H1 (cell line): ENCODE results near the gene TRAF1. TPM values are rescaled to one million over a fixed set of nuclear protein-coding genes. Genes with fewer than 3 reads are reported as not detected.

ENCODE experiments used
- CTCF ChIA-PET: fragments of 300-600 bp; sonication (Branson Sonifier 250); formaldehyde crosslinking; loops from one replicate; lab custom pipeline; 2021; ENCODE audit not compliant: partially characterized antibody; lab: Charles Lee
- POLR2A ChIA-PET: fragments of 300-600 bp; sonication (Branson Sonifier 250); formaldehyde crosslinking; loops from one replicate; lab custom pipeline; 2021; ENCODE audit warnings: inconsistent platforms; ENCODE audit not compliant: partially characterized antibody; lab: Charles Lee
- DNase-seq, 2 experiments: peaks; one replicate each; pipeline versions ENCODE4 v3.0.0 to v3.0.0-alpha.2; 2010 to 2022; ENCODE audit warnings: low spot score in 2 of 2, low read depth in 1 of 2, mixed read lengths in 1 of 2
- FAIRE-seq: peaks from 2 replicates; lab custom pipeline; 2011; peaks lifted over from hg19 to GRCh38; lab: Jason Lieb, UNC
- H2AFZ ChIP-seq: 2 replicates; pipeline ENCODE4 v1.8.1; 2012; ENCODE audit warnings: low read length, inconsistent platforms
- H2AK5ac ChIP-seq: 2 replicates; pipeline ENCODE4 v1.6.1; 2013; ENCODE audit warnings: low read depth, low read length
- H2BK120ac ChIP-seq: replicated peaks from 2 replicates; pipeline ENCODE3; 2013; ENCODE audit warnings: low read depth, low read length, inconsistent platforms
- H2BK12ac ChIP-seq: 2 replicates; pipeline ENCODE4 v1.6.1; 2013; ENCODE audit warnings: low read depth, low read length
- H2BK15ac ChIP-seq: 2 replicates; pipeline ENCODE4 v1.6.1; 2013; ENCODE audit warnings: low read length
- H2BK20ac ChIP-seq: 2 replicates; pipeline ENCODE4 v1.6.1; 2013; ENCODE audit warnings: low read length
- H2BK5ac ChIP-seq: 2 replicates; pipeline ENCODE4 v1.6.1; 2013; ENCODE audit warnings: low read depth, low read length
- H3K14ac ChIP-seq: 2 replicates; pipeline ENCODE4 v1.6.1; 2013; ENCODE audit warnings: inconsistent platforms; ENCODE audit not compliant: insufficient read length
- H3K18ac ChIP-seq: 2 replicates; pipeline ENCODE4 v1.6.1; 2013; ENCODE audit warnings: low read length; ENCODE audit errors: extremely low read depth
- H3K23ac ChIP-seq: 2 replicates; pipeline ENCODE4 v1.6.1; 2013; ENCODE audit warnings: inconsistent platforms; ENCODE audit not compliant: insufficient read length
- H3K23me2 ChIP-seq: 2 replicates; pipeline ENCODE4 v1.6.1; 2013; ENCODE audit warnings: low read depth, low read length
- H3K27ac ChIP-seq: 2 replicates; pipeline ENCODE4 v1.6.1; 2011; ENCODE audit warnings: low read depth, low read length, inconsistent platforms
- H3K27me3 ChIP-seq, 4 experiments: replicated peaks in 1 of 4; 1 replicate in 1 of 4; 2 replicates in 3 of 4; pipeline versions ENCODE4 v1.6.1 to v1.8.1; 2011 to 2013; ENCODE audit warnings: low read length in 3 of 4, mild to moderate bottlenecking in 3 of 4, inconsistent platforms in 2 of 4, mixed read lengths in 2 of 4, moderate library complexity in 1 of 4; ENCODE audit not compliant: control insufficient read depth in 3 of 4, insufficient read depth in 3 of 4; ENCODE audit errors: extremely low read depth in 1 of 4
- H3K36me3 ChIP-seq, 4 experiments: 2 replicates each; pipeline versions ENCODE4 v1.6.1 to v1.8.1; 2011 to 2013; ENCODE audit warnings: mild to moderate bottlenecking in 4 of 4, low read length in 3 of 4, moderate library complexity in 2 of 4, control low read depth in 1 of 4, inconsistent platforms in 1 of 4; ENCODE audit not compliant: insufficient read depth in 4 of 4, control insufficient read depth in 2 of 4
- H3K4ac ChIP-seq: replicated peaks from 2 replicates; pipeline ENCODE3; 2013; ENCODE audit warnings: low read length, low read depth, mixed read lengths, inconsistent platforms; ENCODE audit not compliant: insufficient read length
- H3K4me1 ChIP-seq, 4 experiments: replicated peaks in 1 of 4; 1 replicate in 1 of 4; 2 replicates in 3 of 4; pipeline versions ENCODE4 v1.6.1 to v1.8.1; 2011 to 2013; ENCODE audit warnings: low read length in 3 of 4, inconsistent platforms in 2 of 4, mixed read lengths in 1 of 4; ENCODE audit not compliant: insufficient read depth in 4 of 4, control insufficient read depth in 3 of 4
- H3K4me2 ChIP-seq, 2 experiments: 2 replicates each; pipeline versions ENCODE4 v1.6.1 to v1.8.1; 2011 to 2013; ENCODE audit warnings: low read depth in 2 of 2, low read length in 2 of 2, control low read depth in 1 of 2, inconsistent platforms in 1 of 2, mild to moderate bottlenecking in 1 of 2; ENCODE audit not compliant: insufficient read depth in 1 of 2
- H3K4me3 ChIP-seq, 4 experiments: fragments of 200-600, 300-600 bp in 1 of 4; sonication (generic), shearing (Covaris generic), sonication (Bioruptor Twin) in 1 of 4; 2 replicates each; pipeline versions ENCODE4 v1.5.1 to v1.8.1; 2011 to 2016; ENCODE audit warnings: low read length in 4 of 4, low read depth in 3 of 4, control low read depth in 2 of 4, inconsistent platforms in 2 of 4, mild to moderate bottlenecking in 2 of 4, mixed read lengths in 1 of 4, moderate library complexity in 1 of 4; ENCODE audit not compliant: insufficient read depth in 2 of 4; ENCODE audit errors: extremely low read depth in 1 of 4
- H3K56ac ChIP-seq: replicated peaks from 2 replicates; pipeline ENCODE3; 2013; ENCODE audit warnings: low read depth, mild to moderate bottlenecking, mixed read lengths, low read length, inconsistent platforms; ENCODE audit not compliant: insufficient read length
- H3K79me1 ChIP-seq: 2 replicates; pipeline ENCODE4 v1.6.1; 2013; ENCODE audit warnings: low read depth, low read length, control low read depth
- H3K79me2 ChIP-seq, 2 experiments: 2 replicates each; pipeline versions ENCODE4 v1.6.1 to v1.8.1; 2012 to 2013; ENCODE audit warnings: low read length in 2 of 2, mild to moderate bottlenecking in 2 of 2, inconsistent platforms in 1 of 2; ENCODE audit not compliant: insufficient read depth in 2 of 2, control insufficient read depth in 1 of 2
- H3K9ac ChIP-seq, 4 experiments: replicated peaks in 1 of 4; 1 replicate in 1 of 4; 2 replicates in 3 of 4; pipeline versions ENCODE4 v1.6.1 to v1.8.1; 2011 to 2013; ENCODE audit warnings: low read depth in 3 of 4, low read length in 3 of 4, control low read depth in 2 of 4, mild to moderate bottlenecking in 2 of 4, moderate library complexity in 2 of 4, inconsistent platforms in 1 of 4; ENCODE audit errors: extremely low read depth in 1 of 4
- H3K9me3 ChIP-seq, 2 experiments: 2 replicates each; pipeline versions ENCODE4 v1.6.1 to v1.8.1; 2012 to 2013; ENCODE audit warnings: mild to moderate bottlenecking in 2 of 2, moderate library complexity in 2 of 2, control low read depth in 1 of 2, inconsistent platforms in 1 of 2, low read depth in 1 of 2, low read length in 1 of 2, mixed read lengths in 1 of 2; ENCODE audit not compliant: insufficient read depth in 2 of 2
- H4K20me1 ChIP-seq, 2 experiments: replicated peaks in 1 of 2; 2 replicates each; pipeline versions ENCODE3 to v1.8.1; 2011 to 2013; ENCODE audit warnings: inconsistent platforms in 2 of 2, low read length in 2 of 2, mild to moderate bottlenecking in 1 of 2; ENCODE audit not compliant: insufficient read depth in 2 of 2, control insufficient read depth in 1 of 2
- H4K5ac ChIP-seq: 2 replicates; pipeline ENCODE4 v1.6.1; 2013; ENCODE audit warnings: low read length, low read depth, mixed read lengths, inconsistent platforms; ENCODE audit not compliant: insufficient read length
- H4K8ac ChIP-seq: 2 replicates; pipeline ENCODE4 v1.8.0; 2013; ENCODE audit warnings: mild to moderate bottlenecking, moderate library complexity, low read length, inconsistent platforms; ENCODE audit not compliant: insufficient read depth; ENCODE audit errors: extremely low read depth
- H4K91ac ChIP-seq: replicated peaks from 2 replicates; pipeline ENCODE3; 2013; ENCODE audit warnings: low read length, mixed read lengths, inconsistent platforms; ENCODE audit not compliant: insufficient read length
- CEBPB ChIP-seq: IDR thresholded peaks from 2 replicates; pipeline ENCODE4 v1.6.1; 2012; ENCODE audit warnings: low read depth, low read length
- HDAC2 ChIP-seq, 2 experiments: fragments of 300-600 bp in 1 of 2; sonication (generic) in 1 of 2; IDR thresholded peaks; 2 replicates each; pipeline ENCODE4 v1.6.1; 2011 to 2012; ENCODE audit warnings: low read depth in 2 of 2, low read length in 2 of 2, mild to moderate bottlenecking in 2 of 2, moderate library complexity in 2 of 2, borderline replicate concordance in 1 of 2, inconsistent platforms in 1 of 2
- KDM5A ChIP-seq: fragments of 200-600 bp; IDR thresholded peaks from 2 replicates; pipeline ENCODE4 v1.7.1; 2012; ENCODE audit warnings: mild to moderate bottlenecking, low read length, inconsistent platforms, mixed read lengths
- POLR2A ChIP-seq, 2 experiments: IDR thresholded peaks; 1 replicate in 1 of 2; 2 replicates in 1 of 2; pipeline ENCODE4 v1.6.1; 2011; ENCODE audit warnings: low read depth in 2 of 2, low read length in 2 of 2, mild to moderate bottlenecking in 2 of 2; ENCODE audit errors: control extremely low read depth in 1 of 2
- SP2 ChIP-seq: IDR thresholded peaks from 2 replicates; pipeline ENCODE4 v1.6.1; 2012; ENCODE audit warnings: mild to moderate bottlenecking, low read length, inconsistent platforms
- YY1 ChIP-seq: IDR thresholded peaks from 2 replicates; pipeline ENCODE4 v1.6.1; 2011; ENCODE audit warnings: low read depth, mild to moderate bottlenecking, low read length
- WGBS, 2 experiments: shearing (Covaris generic) in 1 of 2; methylation state at CpG; one replicate each; pipeline versions ENCODE4 v1.1.6 to v1.1.7; 2013 to 2015; ENCODE audit warnings: low lambda C conversion rate in 2 of 2, mixed read lengths in 2 of 2, inconsistent platforms in 1 of 2, low coverage in 1 of 2, missing lambda C conversion rate in 1 of 2; ENCODE audit not compliant: insufficient replicate concordance in 2 of 2, insufficient coverage in 1 of 2, insufficient read length in 1 of 2; ENCODE audit errors: extremely low coverage in 1 of 2, missing lambda C conversion rate in 1 of 2; 5-methylcytosine and 5-hydroxymethylcytosine counted together
- polyA plus RNA-seq, 7 experiments: library from polyadenylated mRNA; depleted of rRNA in 3 of 7; stranded (reverse) in 5 of 7; unstranded in 2 of 7; fragments of >200 nt in 5 of 7; fragments of 200-250 nt in 2 of 7; gene quantifications; 1 replicate in 5 of 7; 2 replicates in 1 of 7; 4 replicates in 1 of 7; pipeline versions ENCODE4 v1.2.1 to v1.2.3, GENCODE V29; 2011 to 2013; ENCODE audit warnings: missing spikeins in 2 of 7, mixed read lengths in 2 of 7
- total RNA-seq: library from RNA; stranded (reverse); fragmentation: NEBNext Ultra II Directional; extraction: Animal tissue kit (Norgen Biotek cat#: 25700); gene quantifications from 2 replicates; pipeline ENCODE4 v1.2.1, GENCODE V29; 2021
- TF ChIP-seq, protein P1 (sequence below): IDR thresholded peaks from 2 replicates; pipeline ENCODE4 v1.6.1; 2012; ENCODE audit warnings: inconsistent platforms
- TF ChIP-seq, protein P2 (sequence below), 3 experiments: IDR thresholded peaks; 1 replicate in 2 of 3; 2 replicates in 1 of 3; pipeline versions ENCODE4 v1.5.1 to v1.6.1; 2011; ENCODE audit warnings: low read length in 3 of 3, mild to moderate bottlenecking in 3 of 3, inconsistent platforms in 2 of 3, low read depth in 1 of 3, moderate library complexity in 1 of 3; ENCODE audit not compliant: insufficient read depth in 1 of 3; ENCODE audit errors: control extremely low read depth in 1 of 3

Gene TRAF1
- total and polyA plus RNA-seq, 2 of the 8 experiments (the other 6 are each of a cell fraction or from before 2014, with no cell fraction given): 1.6 to 3.2 TPM

DNA sequence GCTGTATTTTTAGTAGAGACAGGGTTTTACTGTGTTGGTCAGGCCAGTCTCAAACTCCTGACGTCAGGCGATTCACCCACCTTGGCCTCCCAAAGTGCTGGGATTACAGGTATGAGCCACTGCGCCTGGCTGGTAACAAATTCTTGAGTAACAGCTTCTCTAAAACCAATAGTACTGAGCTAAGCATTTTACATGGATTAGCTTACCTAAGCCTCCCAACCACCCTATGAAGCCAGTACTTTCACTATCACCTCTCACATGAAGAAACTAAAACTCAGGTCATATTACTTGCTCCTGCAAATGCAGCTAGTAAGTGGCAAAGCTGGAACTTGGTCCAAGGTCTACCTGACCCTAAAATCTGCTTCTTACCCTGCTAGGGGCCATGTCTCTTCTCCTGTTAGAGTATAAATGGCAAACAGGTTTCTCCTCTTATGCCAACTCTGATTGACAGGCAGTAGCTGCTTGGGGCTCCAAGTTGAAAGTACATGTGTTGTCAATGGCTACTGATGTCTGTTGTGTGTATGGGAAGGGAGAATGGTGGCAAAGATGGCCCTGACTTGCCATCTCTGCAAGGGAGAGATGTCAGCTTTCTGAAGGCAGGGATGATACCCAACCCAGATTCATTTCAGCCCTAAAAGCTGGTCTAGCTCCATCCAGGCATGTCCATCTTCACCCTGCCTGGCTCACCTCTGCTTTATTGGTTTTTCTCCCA is 53.6 kb downstream of the TRAF1 start:
- peaks cover 10% of the 10 kb centered on the region for H3K23me2 ChIP-seq
- peak overlapping the region in 2 of 4 experiments; percentile 16 to 38; a peak in 2 of 7 replicates for H3K9ac ChIP-seq
- ChIA-PET POLR2A (interaction anchor here (0.9 to 2.7 kb wide), 12 partner anchors 10 to 69 kb away, joined by 3 to 12 read pairs (median 6); no protein-coding TSS in a partner anchor), CTCF (interaction anchor here (0.8 to 2.3 kb wide), 13 partner anchors 10 to 143 kb away, joined by 3 to 11 read pairs (median 4); no protein-coding TSS in a partner anchor)
- no peaks in the 10 kb centered on the region for H3K79me1 ChIP-seq
- peak overlapping the region; percentile 93 for H3K18ac ChIP-seq
- 0 out of 2 replicates have a peak overlapping the region, but pooled peaks have one; percentile 54 for H2BK15ac ChIP-seq
- no peak overlapping the region for H2AK5ac ChIP-seq
- WGBS, 2 experiments: 77% methylated on average over 3 of the region's 3 CpGs; no CpG with 5 or more reads in 1 of the 2 experiments
- no peaks in the 10 kb centered on the region for H3K79me2 ChIP-seq
- H3K9me3 ChIP-seq: no peaks in the 10 kb centered on the region
- no peak for DNase-seq
- H2BK20ac ChIP-seq: peak overlapping the region; percentile 97
- peaks cover 0 to 3% (median 0%) of the 10 kb centered on the region in 4 experiments; a peak in 1 of 8 replicates for H3K36me3 ChIP-seq
- H4K91ac ChIP-seq: peak overlapping the region; percentile 71
- peak overlapping the region; percentile 93 for H2BK120ac ChIP-seq
- no peak for FAIRE-seq
- H3K4me1 ChIP-seq: peaks cover 23 to 53% (median 32%) of the 10 kb centered on the region in 4 experiments
- H4K5ac ChIP-seq: peak overlapping the region; percentile 37
- H2BK12ac ChIP-seq: peak overlapping the region; percentile 91; the same call in 1 of the 2 replicates
- no peak overlapping the region for H2AFZ ChIP-seq
- H4K20me1 ChIP-seq: no peaks in the 10 kb centered on the region
- no peak overlapping the region for H4K8ac ChIP-seq
- H3K56ac ChIP-seq: peak overlapping the region; percentile 18
- H3K14ac ChIP-seq: no peak overlapping the region
- no peak overlapping the region for H3K23ac ChIP-seq
- H2BK5ac ChIP-seq: peak overlapping the region; percentile 98
- H3K27ac ChIP-seq: peak overlapping the region; percentile 78
- peaks cover 0 to 4% (median 1%) of the 10 kb centered on the region in 4 experiments; a peak in 3 of 7 replicates for H3K27me3 ChIP-seq
- peak overlapping the region in 2 of 4 experiments; percentile 8 to 39; a peak in 3 of 8 replicates for H3K4me3 ChIP-seq
- H3K4ac ChIP-seq: peak overlapping the region; percentile 36
- peak overlapping the region; percentile 53 to 69 for H3K4me2 ChIP-seq
- TF ChIP-seq CEBPB (no peak), SP2 (no peak), YY1 (peak; percentile 55; the same call in 1 of the 2 replicates), HDAC2 (IDR thresholded peaks at IDR 0.05; ENCODE audit: borderline replicate concordance in 1 of 2, low read depth in 2 of 2, low read length in 2 of 2) (no peak), POLR2A (IDR thresholded peaks at IDR 0.05; ENCODE audit: control extremely low read depth in 1 of 2, low read depth in 2 of 2, low read length in 2 of 2) (peak; percentile 1 to 53; a peak in 1 of 3 replicates), KDM5A (no peak)
- TF ChIP-seq, protein P1, sequence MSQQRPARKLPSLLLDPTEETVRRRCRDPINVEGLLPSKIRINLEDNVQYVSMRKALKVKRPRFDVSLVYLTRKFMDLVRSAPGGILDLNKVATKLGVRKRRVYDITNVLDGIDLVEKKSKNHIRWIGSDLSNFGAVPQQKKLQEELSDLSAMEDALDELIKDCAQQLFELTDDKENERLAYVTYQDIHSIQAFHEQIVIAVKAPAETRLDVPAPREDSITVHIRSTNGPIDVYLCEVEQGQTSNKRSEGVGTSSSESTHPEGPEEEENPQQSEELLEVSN: no peak
- TF ChIP-seq, protein P2, sequence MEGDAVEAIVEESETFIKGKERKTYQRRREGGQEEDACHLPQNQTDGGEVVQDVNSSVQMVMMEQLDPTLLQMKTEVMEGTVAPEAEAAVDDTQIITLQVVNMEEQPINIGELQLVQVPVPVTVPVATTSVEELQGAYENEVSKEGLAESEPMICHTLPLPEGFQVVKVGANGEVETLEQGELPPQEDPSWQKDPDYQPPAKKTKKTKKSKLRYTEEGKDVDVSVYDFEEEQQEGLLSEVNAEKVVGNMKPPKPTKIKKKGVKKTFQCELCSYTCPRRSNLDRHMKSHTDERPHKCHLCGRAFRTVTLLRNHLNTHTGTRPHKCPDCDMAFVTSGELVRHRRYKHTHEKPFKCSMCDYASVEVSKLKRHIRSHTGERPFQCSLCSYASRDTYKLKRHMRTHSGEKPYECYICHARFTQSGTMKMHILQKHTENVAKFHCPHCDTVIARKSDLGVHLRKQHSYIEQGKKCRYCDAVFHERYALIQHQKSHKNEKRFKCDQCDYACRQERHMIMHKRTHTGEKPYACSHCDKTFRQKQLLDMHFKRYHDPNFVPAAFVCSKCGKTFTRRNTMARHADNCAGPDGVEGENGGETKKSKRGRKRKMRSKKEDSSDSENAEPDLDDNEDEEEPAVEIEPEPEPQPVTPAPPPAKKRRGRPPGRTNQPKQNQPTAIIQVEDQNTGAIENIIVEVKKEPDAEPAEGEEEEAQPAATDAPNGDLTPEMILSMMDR (IDR thresholded peaks at IDR 0.05; ENCODE audit: control extremely low read depth in 1 of 3, insufficient read depth in 1 of 3, low read depth in 1 of 3, low read length in 3 of 3): no peak
